Measurements from ENCODE around the gene TBXA2R.
A peak's percentile ranks its signal among the peaks of the same experiment; 100 is the strongest.

Gene TBXA2R

GRCh38 chr19:3606690-3607289, at the start of gene TBXA2R:
TBXA2R (minus strand) TSS chr19:3606875; CDS start chr19:3600634, 6,241 bp downstream.
- peak within 1 kb of the TSS; percentile 74 for H3K9ac ChIP-seq (ENCODE audit: insufficient read length, low read depth)
- peaks cover 13% of the 10 kb centered on the region for H3K4me1 ChIP-seq (ENCODE audit: insufficient read depth, insufficient read length)
- TF ChIP-seq YY1 (IDR thresholded peaks at IDR 0.05; ENCODE audit: insufficient read depth, insufficient read length): no peak
- TF ChIP-seq SUZ12 (IDR thresholded peaks at IDR 0.05; ENCODE audit: extremely low read depth, insufficient read depth, insufficient read length): no peak
- no peak for TF ChIP-seq ZNF274 (IDR thresholded peaks at IDR 0.05; ENCODE audit: low read depth, low read length)
- H3K9me3 ChIP-seq (ENCODE audit: insufficient read depth, low read length): no peaks in the 10 kb centered on the region
- H3K36me3 ChIP-seq (ENCODE audit: insufficient read depth, insufficient read length, low read length): peaks cover 25% of the 10 kb centered on the region
- H3K4me3 ChIP-seq (ENCODE audit: insufficient read length, low read depth): peak within 1 kb of the TSS; percentile 64
- H3K27me3 ChIP-seq (ENCODE audit: insufficient read depth, insufficient read length): peaks cover 18% of the 10 kb centered on the region
- DNase-seq (ENCODE audit: low read depth, low spot score): no peak

- Histone ChIP-seq H3K4me3 (ENCODE audit: insufficient read length, low read depth) (no peak overlapping the region), H3K4me1 (ENCODE audit: insufficient read depth, insufficient read length) (no peaks in the 10 kb centered on the region), H3K27me3 (ENCODE audit: insufficient read depth, insufficient read length) (no peaks in the 10 kb centered on the region), H3K36me3 (ENCODE audit: insufficient read depth, insufficient read length, low read length) (peaks cover 88% of the 10 kb centered on the region), H3K9ac (ENCODE audit: insufficient read length, low read depth) (no peak overlapping the region), H3K9me3 (ENCODE audit: insufficient read depth, low read length) (no peaks in the 10 kb centered on the region)
- no peak for DNase-seq (ENCODE audit: low read depth, low spot score)
- TF ChIP-seq YY1 (IDR thresholded peaks at IDR 0.05; ENCODE audit: insufficient read depth, insufficient read length): no peak
- no peak for TF ChIP-seq ZNF274 (IDR thresholded peaks at IDR 0.05; ENCODE audit: low read depth, low read length)
- TF ChIP-seq SUZ12 (IDR thresholded peaks at IDR 0.05; ENCODE audit: extremely low read depth, insufficient read depth, insufficient read length): no peak
These were observed 49.5 kb upstream of the TBXA2R start for GRCh38 chr19:3656073-3656746.

- Histone ChIP-seq H3K4me3 (ENCODE audit: insufficient read length, low read depth) (no peak overlapping the region), H3K27me3 (ENCODE audit: insufficient read depth, insufficient read length) (no peaks in the 10 kb centered on the region), H3K4me1 (ENCODE audit: insufficient read depth, insufficient read length) (no peaks in the 10 kb centered on the region), H3K9ac (ENCODE audit: insufficient read length, low read depth) (no peak overlapping the region), H3K9me3 (ENCODE audit: insufficient read depth, low read length) (no peaks in the 10 kb centered on the region), H3K36me3 (ENCODE audit: insufficient read depth, insufficient read length, low read length) (peaks cover 85% of the 10 kb centered on the region)
- no peak for TF ChIP-seq ZNF274 (IDR thresholded peaks at IDR 0.05; ENCODE audit: low read depth, low read length)
- TF ChIP-seq SUZ12 (IDR thresholded peaks at IDR 0.05; ENCODE audit: extremely low read depth, insufficient read depth, insufficient read length): no peak
- TF ChIP-seq YY1 (IDR thresholded peaks at IDR 0.05; ENCODE audit: insufficient read depth, insufficient read length): no peak
- DNase-seq (ENCODE audit: low read depth, low spot score): no peak
These were observed 48.9 kb upstream of the TBXA2R start for GRCh38 chr19:3655402-3656072.

- peaks cover 78% of the 10 kb centered on the region for H3K36me3 ChIP-seq (ENCODE audit: insufficient read depth, insufficient read length, low read length)
- TF ChIP-seq ZNF274 (IDR thresholded peaks at IDR 0.05; ENCODE audit: low read depth, low read length) (no peak), YY1 (IDR thresholded peaks at IDR 0.05; ENCODE audit: insufficient read depth, insufficient read length) (no peak), SUZ12 (IDR thresholded peaks at IDR 0.05; ENCODE audit: extremely low read depth, insufficient read depth, insufficient read length) (no peak)
- no peak for DNase-seq (ENCODE audit: low read depth, low spot score)
- H3K9ac ChIP-seq (ENCODE audit: insufficient read length, low read depth): no peak overlapping the region
- H3K4me1 ChIP-seq (ENCODE audit: insufficient read depth, insufficient read length): no peaks in the 10 kb centered on the region
- H3K27me3 ChIP-seq (ENCODE audit: insufficient read depth, insufficient read length): no peaks in the 10 kb centered on the region
- no peaks in the 10 kb centered on the region for H3K9me3 ChIP-seq (ENCODE audit: insufficient read depth, low read length)
- no peak overlapping the region for H3K4me3 ChIP-seq (ENCODE audit: insufficient read length, low read depth)
These were observed 47.3 kb upstream of the TBXA2R start for GRCh38 chr19:3653865-3654513.

- Histone ChIP-seq H3K36me3 (ENCODE audit: insufficient read depth, insufficient read length, low read length) (peaks cover 77% of the 10 kb centered on the region), H3K4me1 (ENCODE audit: insufficient read depth, insufficient read length) (no peaks in the 10 kb centered on the region), H3K9me3 (ENCODE audit: insufficient read depth, low read length) (no peaks in the 10 kb centered on the region), H3K27me3 (ENCODE audit: insufficient read depth, insufficient read length) (no peaks in the 10 kb centered on the region), H3K9ac (ENCODE audit: insufficient read length, low read depth) (no peak overlapping the region), H3K4me3 (ENCODE audit: insufficient read length, low read depth) (no peak overlapping the region)
- no peak for TF ChIP-seq ZNF274 (IDR thresholded peaks at IDR 0.05; ENCODE audit: low read depth, low read length)
- TF ChIP-seq YY1 (IDR thresholded peaks at IDR 0.05; ENCODE audit: insufficient read depth, insufficient read length): no peak
- TF ChIP-seq SUZ12 (IDR thresholded peaks at IDR 0.05; ENCODE audit: extremely low read depth, insufficient read depth, insufficient read length): no peak
- DNase-seq (ENCODE audit: low read depth, low spot score): no peak
These were observed 46.6 kb upstream of the TBXA2R start for GRCh38 chr19:3653081-3653795.

GRCh38 chr19:3652422-3652821, 45.7 kb upstream of the TBXA2R start:
- H3K9me3 ChIP-seq (ENCODE audit: insufficient read depth, low read length): no peaks in the 10 kb centered on the region
- TF ChIP-seq SUZ12 (IDR thresholded peaks at IDR 0.05; ENCODE audit: extremely low read depth, insufficient read depth, insufficient read length) (no peak), YY1 (IDR thresholded peaks at IDR 0.05; ENCODE audit: insufficient read depth, insufficient read length) (no peak), ZNF274 (IDR thresholded peaks at IDR 0.05; ENCODE audit: low read depth, low read length) (no peak)
- H3K9ac ChIP-seq (ENCODE audit: insufficient read length, low read depth): no peak overlapping the region
- H3K27me3 ChIP-seq (ENCODE audit: insufficient read depth, insufficient read length): no peaks in the 10 kb centered on the region
- H3K4me3 ChIP-seq (ENCODE audit: insufficient read length, low read depth): no peak overlapping the region
- no peak for DNase-seq (ENCODE audit: low read depth, low spot score)
- H3K4me1 ChIP-seq (ENCODE audit: insufficient read depth, insufficient read length): no peaks in the 10 kb centered on the region
- peaks cover 76% of the 10 kb centered on the region for H3K36me3 ChIP-seq (ENCODE audit: insufficient read depth, insufficient read length, low read length)

Data from NT2/D1 (cell line).